CD4-positive, alpha-beta T cell treated with Interleukin-6 at 100 ng/mL for 8 hours (primary cell): ENCODE measurements around the gene ADD3.

Experiments used
- DNase-seq: peaks from one replicate; pipeline ENCODE4 v3.0.0-alpha.2; 2020; ENCODE audit warnings: mixed read lengths, low spot score

Gene ADD3

GRCh38 chr10:110153396-110153795 is 145.6 kb downstream of the ADD3 start:
- DNase-seq: no peak

GRCh38 chr10:110156046-110156445 is 148.3 kb downstream of the ADD3 start:
- DNase-seq: no peak

- DNase-seq: no peak
These were observed 150.5 kb downstream of the ADD3 start for GRCh38 chr10:110158051-110159005.

- no peak for DNase-seq
These were observed 152.3 kb downstream of the ADD3 start for GRCh38 chr10:110160081-110160480.

GRCh38 chr10:110160522-110160921 is 152.7 kb downstream of the ADD3 start:
- no peak for DNase-seq

- DNase-seq: no peak
These were observed 155.0 kb downstream of the ADD3 start for GRCh38 chr10:110162741-110163145.

GRCh38 chr10:110163192-110163773 is 155.5 kb downstream of the ADD3 start:
- DNase-seq: no peak

- DNase-seq: no peak
These were observed 156.1 kb downstream of the ADD3 start for GRCh38 chr10:110163841-110164240.

- no peak for DNase-seq
These were observed 157.5 kb downstream of the ADD3 start for GRCh38 chr10:110165239-110165638.

- DNase-seq: no peak
These were observed 159.4 kb downstream of the ADD3 start for GRCh38 chr10:110167149-110167548.

GRCh38 chr10:110168601-110169481 is 161.1 kb downstream of the ADD3 start:
- no peak for DNase-seq

GRCh38 chr10:110169586-110169985 is 161.8 kb downstream of the ADD3 start:
- DNase-seq: no peak

- DNase-seq: no peak
These were observed 162.6 kb downstream of the ADD3 start for GRCh38 chr10:110170142-110170971.

- DNase-seq: no peak
These were observed 163.2 kb downstream of the ADD3 start for GRCh38 chr10:110171032-110171431.

GRCh38 chr10:110172155-110172554 is 164.4 kb downstream of the ADD3 start:
- no peak for DNase-seq

GRCh38 chr10:110174201-110174600 is 166.4 kb downstream of the ADD3 start:
- DNase-seq: no peak

GRCh38 chr10:110174816-110175215 is 167.0 kb downstream of the ADD3 start:
- no peak for DNase-seq

- no peak for DNase-seq
These were observed 167.6 kb downstream of the ADD3 start for GRCh38 chr10:110175406-110175805.

GRCh38 chr10:110176141-110177030 is 168.6 kb downstream of the ADD3 start:
- DNase-seq: no peak

- DNase-seq: no peak
These were observed 171.4 kb downstream of the ADD3 start for GRCh38 chr10:110179220-110179619.
